Adipocyte (in vitro differentiated cells): ENCODE results near the gene APOBEC3H.
A peak's percentile ranks its signal among the peaks of the same experiment; 100 is the strongest.
"Not testable (repeated sequence)": the region's sequence is repeated elsewhere in the genome, so short reads cannot be mapped to it uniquely, and the experiment has no call there.

Experiments used
- DNase-seq: peaks from one replicate; pipeline ENCODE4 v3.0.0-alpha.2; 2015; ENCODE audit warnings: low read depth
- H3K27me3 ChIP-seq: replicated peaks from 2 replicates; pipeline ENCODE4 v1.7.0; 2013; ENCODE audit warnings: mild to moderate bottlenecking, low read length, moderate library complexity; ENCODE audit not compliant: control insufficient read depth, insufficient read depth
- H3K36me3 ChIP-seq: 2 replicates; pipeline ENCODE4 v1.7.0; 2013; ENCODE audit warnings: low read length, mild to moderate bottlenecking, moderate library complexity; ENCODE audit not compliant: control insufficient read depth, insufficient read depth, severe bottlenecking
- H3K4me1 ChIP-seq: 2 replicates; pipeline ENCODE4 v1.7.0; 2013; ENCODE audit warnings: mild to moderate bottlenecking, low read length, moderate library complexity; ENCODE audit not compliant: control insufficient read depth, insufficient read depth
- H3K4me3 ChIP-seq: 2 replicates; pipeline ENCODE4 v1.7.0; 2013; ENCODE audit warnings: mild to moderate bottlenecking, low read length, moderate library complexity
- H3K9ac ChIP-seq: 2 replicates; pipeline ENCODE4 v1.7.0; 2013; ENCODE audit warnings: mild to moderate bottlenecking, low read length, moderate library complexity
- H3K9me3 ChIP-seq: 2 replicates; pipeline ENCODE4 v1.7.0; 2013; ENCODE audit warnings: mild to moderate bottlenecking, low read length, moderate library complexity; ENCODE audit not compliant: control insufficient read depth

The APOBEC3H gene

GRCh38 chr22:39072581-39072981 is 24.5 kb upstream of the APOBEC3H start:
- not testable (repeated sequence) for H3K4me1 ChIP-seq, DNase-seq, H3K4me3 ChIP-seq, H3K36me3 ChIP-seq, H3K9me3 ChIP-seq, H3K9ac ChIP-seq
- peaks cover 13% of the 10 kb centered on the region for H3K27me3 ChIP-seq

- DNase-seq: no peak
- H3K9ac ChIP-seq: no peak overlapping the region
- peaks cover 9% of the 10 kb centered on the region for H3K27me3 ChIP-seq
- no peak overlapping the region for H3K4me3 ChIP-seq
- H3K36me3 ChIP-seq: no peaks in the 10 kb centered on the region
- H3K4me1 ChIP-seq: peaks cover 4% of the 10 kb centered on the region
- H3K9me3 ChIP-seq: no peaks in the 10 kb centered on the region
These were observed 23.1 kb upstream of the APOBEC3H start for GRCh38 chr22:39073981-39074380.

- H3K27me3 ChIP-seq, H3K4me3 ChIP-seq, H3K36me3 ChIP-seq, DNase-seq, H3K9me3 ChIP-seq, H3K9ac ChIP-seq, H3K4me1 ChIP-seq: not testable (repeated sequence)
These were observed 20.7 kb upstream of the APOBEC3H start for GRCh38 chr22:39076155-39077025.

- H3K36me3 ChIP-seq, H3K27me3 ChIP-seq, H3K9me3 ChIP-seq, H3K4me1 ChIP-seq: not testable (repeated sequence)
- peak within 1 kb of the TSS; percentile 76 for H3K9ac ChIP-seq
- peak within 1 kb of the TSS; percentile 77 for H3K4me3 ChIP-seq
- DNase-seq: peak; percentile 48
These were observed 19.8 kb upstream of the APOBEC3H start, which contains the start of gene APOBEC3G for GRCh38 chr22:39077026-39077840. Gene APOBEC3G (plus strand): TSS chr22:39077275. CDS start chr22:39077362, 87 bp downstream.

GRCh38 chr22:39077912-39078311 is 19.1 kb upstream of the APOBEC3H start:
- H3K4me1 ChIP-seq, H3K36me3 ChIP-seq, DNase-seq, H3K27me3 ChIP-seq, H3K9me3 ChIP-seq: not testable (repeated sequence)
- Histone ChIP-seq H3K4me3 (peak overlapping the region; percentile 77), H3K9ac (peak overlapping the region; percentile 76)

DNA sequence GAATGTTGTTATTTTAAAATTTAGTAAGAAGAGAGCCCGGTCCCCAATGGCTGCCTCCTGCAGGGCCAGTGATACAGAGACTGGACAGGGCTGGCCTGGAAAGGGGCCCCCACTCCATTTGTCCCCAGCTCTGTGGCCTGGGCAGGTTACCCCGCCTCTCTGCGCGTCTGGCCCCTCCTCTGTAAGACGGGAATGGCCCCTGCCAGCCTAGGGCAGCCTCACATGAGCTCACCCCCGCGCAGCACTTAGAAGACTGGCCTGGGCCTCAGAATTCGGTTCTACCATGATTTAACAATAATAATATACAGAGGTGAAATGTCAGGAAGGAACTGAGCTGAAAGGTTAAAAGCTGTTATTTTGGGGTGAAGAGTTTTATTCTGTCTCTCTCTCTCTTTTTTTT is 18.7 kb upstream of the APOBEC3H start:
- no peak for DNase-seq
- Histone ChIP-seq H3K27me3 (no peaks in the 10 kb centered on the region), H3K4me1 (peaks cover 4% of the 10 kb centered on the region), H3K4me3 (no peak overlapping the region), H3K36me3 (no peaks in the 10 kb centered on the region), H3K9me3 (no peaks in the 10 kb centered on the region), H3K9ac (no peak overlapping the region)

DNA sequence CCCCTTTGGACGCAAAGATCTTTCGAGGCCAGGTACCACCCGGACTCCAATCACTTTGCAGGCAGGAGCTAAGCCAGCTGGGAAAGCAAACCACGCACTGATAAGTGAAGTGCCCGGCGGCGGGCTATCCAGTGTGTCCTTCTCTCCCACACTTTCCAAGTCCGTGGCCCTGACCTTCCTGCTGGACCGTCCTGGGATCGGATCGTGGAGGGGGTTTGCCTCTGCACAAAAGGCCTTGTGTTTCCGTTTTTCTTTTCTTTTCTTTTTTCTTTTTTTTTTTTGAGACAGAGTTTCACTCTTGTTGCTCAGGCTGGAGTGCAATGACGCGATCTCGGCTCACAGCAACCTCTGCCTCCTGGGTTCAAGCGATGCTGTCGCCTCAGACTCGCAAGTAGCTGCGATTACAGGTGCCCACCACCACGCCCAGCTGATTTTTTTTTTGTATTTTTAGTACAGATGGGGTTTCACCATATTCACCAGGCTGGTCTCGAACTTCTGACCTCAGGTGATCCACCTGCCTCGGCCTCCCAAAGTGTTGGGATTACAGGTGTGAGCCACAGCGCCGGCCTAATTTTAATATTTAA is 17.9 kb upstream of the APOBEC3H start:
- not testable (repeated sequence) for H3K4me1 ChIP-seq, H3K9me3 ChIP-seq, H3K27me3 ChIP-seq, DNase-seq, H3K4me3 ChIP-seq, H3K36me3 ChIP-seq, H3K9ac ChIP-seq

GRCh38 chr22:39080052-39080762 is 16.8 kb upstream of the APOBEC3H start:
- no peaks in the 10 kb centered on the region for H3K36me3 ChIP-seq

DNA sequence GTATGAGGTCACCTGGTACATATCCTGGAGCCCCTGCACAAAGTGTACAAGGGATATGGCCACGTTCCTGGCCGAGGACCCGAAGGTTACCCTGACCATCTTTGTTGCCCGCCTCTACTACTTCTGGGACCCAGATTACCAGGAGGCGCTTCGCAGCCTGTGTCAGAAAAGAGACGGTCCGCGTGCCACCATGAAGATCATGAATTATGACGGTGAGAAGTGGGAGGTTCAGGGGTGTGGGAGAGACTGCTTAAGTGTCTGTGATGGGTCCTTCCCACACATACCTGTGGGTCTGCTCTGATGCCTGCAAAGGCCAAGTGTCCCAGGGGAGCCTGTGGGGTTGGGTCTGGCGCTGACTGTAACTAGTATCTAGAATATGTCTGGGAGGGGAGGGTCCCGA is 16.0 kb upstream of the APOBEC3H start:
- Histone ChIP-seq H3K9me3 (no peaks in the 10 kb centered on the region), H3K4me1 (peaks cover 4% of the 10 kb centered on the region), H3K4me3 (no peak overlapping the region), H3K36me3 (no peaks in the 10 kb centered on the region), H3K9ac (no peak overlapping the region), H3K27me3 (peaks cover 4% of the 10 kb centered on the region)
- no peak for DNase-seq

More at GRCh38 chr22:39080052-39080762, 16.8 kb upstream of the APOBEC3H start:
- no peaks in the 10 kb centered on the region for H3K9me3 ChIP-seq
- H3K4me3 ChIP-seq: no peak overlapping the region
- DNase-seq: no peak
- no peak overlapping the region for H3K9ac ChIP-seq
- H3K27me3 ChIP-seq: peaks cover 4% of the 10 kb centered on the region
- peaks cover 4% of the 10 kb centered on the region for H3K4me1 ChIP-seq

- no peaks in the 10 kb centered on the region for H3K36me3 ChIP-seq
- peaks cover 4% of the 10 kb centered on the region for H3K27me3 ChIP-seq
- H3K4me1 ChIP-seq: peaks cover 4% of the 10 kb centered on the region
- no peak overlapping the region for H3K4me3 ChIP-seq
- no peaks in the 10 kb centered on the region for H3K9me3 ChIP-seq
- no peak for DNase-seq
- H3K9ac ChIP-seq: no peak overlapping the region
These were observed 15.4 kb upstream of the APOBEC3H start for GRCh38 chr22:39081598-39081997.
